Activated CD4-positive, CD25-positive, alpha-beta regulatory T cell (primary cell): ENCODE measurements around the gene IFI27L2.
A peak's percentile ranks its signal among the peaks of the same experiment; 100 is the strongest.

Source experiments
- DNase-seq, 4 experiments: peaks; one replicate each; lab custom pipeline; 2025; lab: John Stamatoyannopoulos, UW

Gene IFI27L2

DNA sequence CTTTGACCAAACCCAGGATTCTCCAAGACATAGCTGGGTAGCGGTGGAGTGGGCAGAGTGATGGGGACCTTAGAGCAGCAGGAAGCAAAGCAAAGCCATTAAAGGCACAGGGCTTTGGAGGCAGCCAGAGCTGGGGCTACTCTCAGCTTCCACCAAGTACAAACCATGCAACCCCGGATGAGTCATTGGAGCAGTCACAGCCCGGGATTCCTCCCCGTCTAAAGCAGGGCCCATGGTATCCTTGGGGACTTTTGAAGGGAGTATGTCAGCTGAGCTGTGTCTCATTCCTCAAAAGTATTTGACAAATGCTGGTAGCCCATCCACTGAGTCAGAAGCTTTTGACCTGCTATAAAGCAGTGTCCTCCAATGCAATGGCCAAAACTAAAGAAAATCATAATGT is 28.6 kb downstream of the IFI27L2 start:
- DNase-seq = no peak

DNA sequence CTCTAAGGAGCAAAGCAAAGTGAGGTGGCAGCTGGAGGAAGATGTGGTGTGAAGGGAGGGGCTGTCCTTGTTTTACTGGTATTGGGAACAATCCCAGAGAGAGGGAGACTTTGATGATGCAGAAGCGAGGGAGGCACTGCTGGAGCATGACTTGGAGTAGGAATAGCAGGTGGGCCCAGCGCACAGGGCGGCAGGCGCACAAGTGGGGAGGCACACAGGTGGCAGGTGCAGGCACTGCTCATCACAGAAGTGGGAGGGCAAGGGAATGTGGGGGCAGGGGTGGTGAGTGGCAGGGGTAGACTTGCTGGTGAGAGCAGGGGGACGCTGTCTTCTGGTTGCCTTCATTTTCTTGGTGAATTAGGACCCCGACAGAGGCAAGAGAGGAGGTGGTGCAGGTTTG is 30.4 kb downstream of the IFI27L2 start:
- no peak for DNase-seq

DNA sequence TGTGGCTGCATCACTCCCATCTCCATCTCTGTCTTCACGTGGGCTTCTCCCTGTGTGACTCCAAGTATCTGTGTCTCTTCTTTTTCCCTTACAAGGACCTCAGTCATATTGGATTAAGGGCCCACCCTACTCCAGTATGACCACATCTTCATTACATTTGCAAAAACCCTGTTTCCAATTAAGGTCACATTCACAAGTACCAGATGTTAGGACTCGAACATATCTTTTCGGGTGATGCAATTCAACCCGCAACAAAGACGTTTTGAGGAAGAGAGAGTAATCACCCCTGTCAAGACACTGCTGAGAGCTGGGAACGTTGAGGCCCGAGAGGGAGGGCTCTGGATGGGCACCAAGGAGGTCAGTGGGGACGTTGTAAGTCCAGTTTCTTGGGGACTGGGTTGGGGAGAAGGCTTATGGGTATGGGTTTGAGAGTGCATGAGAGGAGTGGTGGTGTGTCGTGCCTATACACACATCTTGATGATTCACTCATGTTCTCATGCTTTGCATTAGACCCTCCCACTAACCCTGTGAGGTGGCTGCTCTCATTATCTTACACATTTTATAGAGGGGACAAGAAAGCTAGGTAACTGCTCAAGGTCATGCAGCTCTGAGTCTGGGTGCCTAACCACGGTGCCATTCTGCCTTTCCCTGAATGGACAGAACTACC is 30.9 kb downstream of the IFI27L2 start:
- DNase-seq = no peak

DNA sequence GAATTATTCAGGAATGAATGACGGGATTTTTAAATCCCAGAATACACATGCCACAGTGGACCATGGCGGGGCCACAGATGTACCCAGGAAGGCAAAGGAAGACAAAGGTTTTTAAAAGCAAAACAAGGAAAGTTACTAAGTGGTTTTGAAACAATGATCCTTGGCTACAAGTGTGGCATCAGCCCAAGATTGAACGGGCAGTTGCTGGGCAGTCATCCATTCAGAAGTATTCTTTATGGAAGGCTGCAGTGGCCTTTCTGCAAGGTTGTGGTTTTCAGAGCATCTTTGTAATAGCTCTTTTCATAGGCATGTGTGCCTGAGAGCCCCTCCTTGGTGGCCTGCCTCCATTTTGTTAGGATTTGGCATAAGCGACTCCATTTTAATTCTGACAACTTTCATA is 32.3 kb downstream of the IFI27L2 start:
- no peak for DNase-seq

DNA sequence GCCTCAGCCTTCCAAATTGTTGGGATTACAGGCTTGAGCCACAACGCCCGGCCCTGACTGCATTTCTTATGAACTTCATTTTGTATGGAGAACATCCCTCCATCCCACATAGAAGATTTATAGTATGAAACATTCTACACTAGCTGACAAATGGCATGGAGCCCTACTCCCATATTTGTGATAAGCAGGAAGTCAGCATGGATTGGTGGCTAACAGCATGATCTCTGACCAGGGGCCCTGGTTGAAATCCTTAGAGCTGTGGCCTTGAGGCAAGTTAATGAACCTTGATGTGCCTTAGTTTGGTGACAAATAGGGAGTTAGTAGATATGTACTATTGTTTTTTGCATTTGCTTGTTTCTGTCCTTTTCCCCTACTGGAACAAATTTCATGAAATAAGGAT is 36.0 kb downstream of the IFI27L2 start:
- no peak for DNase-seq

DNA sequence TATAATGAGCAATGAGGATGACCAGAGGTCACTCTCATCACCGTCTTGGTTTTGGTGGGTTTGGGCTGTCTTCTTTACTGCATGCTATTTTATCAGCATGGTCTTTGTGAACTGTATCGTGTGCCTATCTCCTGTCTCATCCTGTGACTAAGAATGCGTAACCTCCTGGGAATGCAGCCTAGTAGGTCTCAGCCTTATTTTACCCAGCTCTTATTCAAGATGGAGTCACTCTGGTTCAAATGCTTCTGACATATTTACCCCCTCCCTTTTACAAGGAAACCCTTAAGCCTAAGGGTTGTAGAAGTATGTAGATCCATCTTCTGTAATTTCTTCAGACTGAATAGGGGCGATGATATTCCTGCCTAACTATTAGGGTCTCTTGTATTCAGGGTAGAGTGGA is 39.9 kb downstream of the IFI27L2 start:
- no peak for DNase-seq

DNA sequence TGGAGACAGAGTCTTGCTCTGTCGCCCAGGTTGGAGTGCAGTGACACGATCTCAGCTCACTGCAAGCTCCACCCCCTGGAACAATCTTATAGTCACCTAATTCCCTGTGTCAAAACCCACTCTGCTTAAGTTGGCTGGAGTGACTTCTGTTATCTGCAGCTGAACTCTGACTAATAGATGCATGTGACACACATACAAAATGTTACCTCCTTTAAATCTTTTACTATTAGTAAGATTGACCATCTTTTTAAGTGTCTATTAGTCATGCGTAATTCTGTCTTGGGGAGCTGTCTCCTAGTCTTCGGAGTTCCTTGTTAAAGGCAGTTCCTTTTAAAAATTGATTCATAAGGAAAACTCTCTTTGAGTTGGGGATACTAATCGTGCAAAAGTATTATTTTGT is 40.9 kb downstream of the IFI27L2 start:
- DNase-seq = no peak

DNA sequence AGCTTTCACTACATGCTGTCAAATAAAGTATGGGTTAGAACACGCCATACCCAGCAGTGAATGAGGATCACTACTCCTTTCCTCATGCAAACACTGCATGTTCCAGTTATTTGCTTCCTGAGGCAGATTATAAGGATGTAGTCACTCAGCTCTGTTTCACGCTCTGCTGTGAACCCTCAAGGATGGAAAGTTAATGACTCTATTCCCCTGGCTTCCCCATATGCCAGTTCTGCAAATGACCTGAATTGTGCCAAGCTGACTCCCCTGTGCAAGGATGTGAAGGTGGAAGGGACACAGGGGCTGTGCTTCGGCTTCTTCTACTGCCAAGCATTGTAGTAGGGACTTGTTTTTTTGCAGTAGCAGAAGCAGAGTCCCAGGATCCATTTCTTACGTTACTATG is 41.5 kb downstream of the IFI27L2 start:
- DNase-seq = no peak

DNA sequence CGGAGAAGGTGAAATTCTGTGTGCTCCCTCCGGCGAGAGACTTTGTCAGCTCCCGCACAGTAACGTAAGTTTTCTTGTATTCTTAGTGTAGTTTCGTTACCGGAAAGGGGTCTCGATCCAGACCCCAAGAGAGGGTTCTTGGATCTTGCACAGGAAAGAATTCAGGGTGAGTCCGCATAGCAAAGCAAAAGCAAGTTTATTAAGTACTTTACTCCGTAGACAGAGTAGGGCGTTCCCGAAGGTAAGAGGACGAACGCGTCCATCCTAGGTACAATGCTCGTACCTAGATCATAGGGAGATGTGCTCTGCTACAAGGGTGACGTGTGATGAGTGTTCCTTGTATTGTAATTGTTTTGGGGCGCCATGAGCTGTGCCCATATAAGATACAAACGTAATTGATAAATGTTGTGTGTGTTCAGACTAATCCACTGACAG is 48.0 kb downstream of the IFI27L2 start:
- DNase-seq = no peak

DNA sequence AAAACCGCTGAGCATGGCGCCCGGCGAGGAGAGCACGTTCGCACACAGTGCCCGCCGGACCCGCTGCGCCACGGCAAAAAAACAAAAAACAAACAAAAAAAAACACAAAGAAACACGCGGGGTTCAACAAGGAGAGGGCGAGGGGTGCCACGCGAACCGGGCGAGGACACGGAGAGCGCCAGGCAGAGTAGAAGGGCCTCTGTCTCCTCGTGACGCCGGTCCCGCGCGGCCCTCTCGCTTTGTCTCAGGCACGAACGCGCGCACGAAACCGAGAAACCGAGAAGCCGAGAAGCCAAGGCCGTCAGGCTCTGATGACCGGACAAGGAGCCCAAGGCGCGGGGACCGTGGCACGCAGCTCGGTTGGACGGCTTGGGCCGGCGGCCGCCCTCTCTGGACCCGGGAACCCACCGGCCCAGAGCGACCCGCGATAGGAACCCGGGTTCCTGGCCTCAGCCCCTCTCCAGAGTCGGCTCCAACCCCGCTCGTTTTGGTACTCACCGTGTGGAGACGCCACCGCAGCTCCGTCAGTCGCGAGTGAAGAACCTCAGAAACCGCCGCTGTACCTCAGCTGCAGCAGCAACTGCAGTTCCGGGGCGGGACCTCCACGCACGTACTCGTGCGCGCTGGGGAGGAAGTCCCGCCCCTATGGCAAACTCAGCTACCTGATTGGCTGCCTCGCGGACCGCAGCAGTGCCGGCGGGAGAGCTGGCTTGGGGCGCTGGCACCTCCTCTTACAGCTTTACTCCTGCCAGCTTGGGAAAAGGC is 48.6 kb downstream of the IFI27L2 start, which contains the start of the genes DDX24 and IFI27L1:
Gene DDX24, minus strand, starts transcription at position 582 of the 765 bp plus-strand sequence. CDS start 1,460 bp downstream, outside the sequence.
Gene IFI27L1, plus strand, starts transcription at position 690 of the 765 bp plus-strand sequence. CDS start 15,628 bp downstream, outside the sequence.
- DNase-seq = peak; percentile 91 to 96 (median 94)

DNA sequence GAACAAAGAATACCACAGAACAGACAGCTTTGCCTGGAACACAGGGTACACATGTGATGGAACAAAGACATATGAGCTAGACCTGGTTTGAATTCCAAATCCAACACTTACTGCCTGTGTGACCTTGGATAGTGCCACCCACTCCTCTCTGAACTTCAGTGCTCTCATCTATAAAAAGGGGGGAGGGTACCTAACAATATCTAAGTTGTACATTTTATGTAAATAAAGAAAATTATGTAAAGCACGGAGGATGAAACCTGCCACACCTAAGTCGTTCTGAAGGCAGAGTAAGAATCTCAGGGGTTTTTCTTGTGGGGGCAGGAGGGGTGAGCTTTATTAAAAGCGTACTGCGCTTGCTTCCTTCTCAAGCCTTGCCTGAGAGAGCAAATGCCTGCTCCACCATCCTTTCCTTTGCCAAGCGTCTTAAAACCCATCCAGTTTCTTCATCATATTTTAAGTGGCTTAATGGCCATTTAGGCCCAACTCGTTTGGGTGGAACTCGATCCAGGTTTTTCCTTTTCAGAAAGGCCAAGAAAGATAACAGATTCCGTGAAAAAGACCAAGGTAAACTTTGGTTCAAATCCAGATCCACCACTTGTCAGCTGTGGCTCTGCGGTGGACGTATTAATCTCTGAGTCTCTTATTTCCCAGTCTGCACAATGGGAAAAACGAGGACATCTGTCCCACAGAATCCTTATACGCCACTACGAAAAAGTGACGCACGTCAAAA is 49.3 kb downstream of the IFI27L2 start:
- no peak for DNase-seq

DNA sequence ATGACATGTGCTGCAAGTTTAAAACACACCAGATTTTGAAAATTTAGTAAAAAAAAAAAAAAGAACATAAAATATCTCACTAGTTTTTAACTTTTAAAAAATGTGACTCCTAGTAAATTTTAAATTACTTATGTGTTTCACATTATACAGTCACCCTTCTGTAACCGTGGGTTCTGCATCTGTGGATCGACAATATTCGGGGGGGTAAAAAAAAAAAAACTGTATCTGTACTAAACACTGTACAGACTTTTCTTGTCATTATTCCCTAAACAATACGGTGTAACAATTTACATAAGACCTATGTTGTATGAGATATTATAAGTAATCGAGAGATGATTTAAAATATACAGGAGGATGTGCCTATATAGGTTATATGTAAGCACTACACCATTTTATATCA is 51.6 kb downstream of the IFI27L2 start:
- no peak for DNase-seq
